Astrocyte of the spinal cord (primary cell): ENCODE measurements around the gene ESRRG.
"Not testable (repeated sequence)": the region's sequence is repeated elsewhere in the genome, so short reads cannot be mapped to it uniquely, and the experiment has no call there.

ENCODE experiments used
- DNase-seq: peaks from one replicate; pipeline ENCODE4 v3.0.0; 2011; ENCODE audit warnings: low read depth, low spot score
- H3K4me3 ChIP-seq: 2 replicates; pipeline ENCODE4 v1.5.1; 2011; ENCODE audit warnings: low read depth, mild to moderate bottlenecking, low read length, moderate library complexity
- in situ Hi-C: cut with HindIII; loops from 2 replicates; pipeline ENCODE4 v1.10.0; 2017; ENCODE audit warnings: low sequenced_read_pairs
- TF ChIP-seq, protein P1 (sequence below): IDR thresholded peaks from 2 replicates; pipeline ENCODE4 v1.5.1; 2012; ENCODE audit warnings: low read depth, mild to moderate bottlenecking, low read length, inconsistent platforms

The ESRRG gene

DNA sequence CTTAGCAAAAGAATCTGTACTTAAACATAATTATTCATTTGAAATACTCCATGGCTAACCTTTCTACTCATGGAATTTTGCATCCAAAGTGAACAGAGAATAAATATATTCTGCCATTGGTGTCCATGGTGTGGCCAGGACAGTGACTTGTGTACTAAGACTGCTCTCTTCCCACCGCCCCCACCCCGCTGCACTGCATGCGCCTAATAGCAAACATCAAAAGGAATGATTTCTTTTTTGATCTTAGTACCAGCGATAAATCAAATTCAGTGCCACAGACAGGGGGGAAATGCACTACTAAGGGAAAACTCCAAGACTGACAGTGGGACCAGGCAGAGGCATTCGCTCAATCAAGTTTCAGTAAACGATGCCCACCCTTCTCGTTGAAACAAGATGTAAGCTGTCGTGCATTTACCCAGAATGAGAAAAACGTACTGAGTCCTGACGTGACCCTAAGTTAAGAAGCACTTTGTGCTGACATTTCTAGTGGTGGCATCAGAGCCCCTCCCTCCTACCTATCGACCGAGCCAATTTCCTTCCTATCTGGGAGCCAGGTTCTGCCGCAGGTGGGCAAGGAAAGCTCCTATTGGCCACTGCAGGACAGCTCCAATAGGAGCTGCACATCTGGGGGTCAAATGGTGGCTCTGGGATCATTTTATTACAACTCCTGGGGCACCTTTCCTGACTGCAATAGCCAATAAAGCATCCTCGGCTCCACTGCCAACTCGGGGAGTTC, 12.5 kb downstream of the ESRRG start:
- DNase-seq: no peak
- H3K4me3 ChIP-seq: no peak overlapping the region
- in situ Hi-C loops: no loop called here
- TF ChIP-seq, protein P1, sequence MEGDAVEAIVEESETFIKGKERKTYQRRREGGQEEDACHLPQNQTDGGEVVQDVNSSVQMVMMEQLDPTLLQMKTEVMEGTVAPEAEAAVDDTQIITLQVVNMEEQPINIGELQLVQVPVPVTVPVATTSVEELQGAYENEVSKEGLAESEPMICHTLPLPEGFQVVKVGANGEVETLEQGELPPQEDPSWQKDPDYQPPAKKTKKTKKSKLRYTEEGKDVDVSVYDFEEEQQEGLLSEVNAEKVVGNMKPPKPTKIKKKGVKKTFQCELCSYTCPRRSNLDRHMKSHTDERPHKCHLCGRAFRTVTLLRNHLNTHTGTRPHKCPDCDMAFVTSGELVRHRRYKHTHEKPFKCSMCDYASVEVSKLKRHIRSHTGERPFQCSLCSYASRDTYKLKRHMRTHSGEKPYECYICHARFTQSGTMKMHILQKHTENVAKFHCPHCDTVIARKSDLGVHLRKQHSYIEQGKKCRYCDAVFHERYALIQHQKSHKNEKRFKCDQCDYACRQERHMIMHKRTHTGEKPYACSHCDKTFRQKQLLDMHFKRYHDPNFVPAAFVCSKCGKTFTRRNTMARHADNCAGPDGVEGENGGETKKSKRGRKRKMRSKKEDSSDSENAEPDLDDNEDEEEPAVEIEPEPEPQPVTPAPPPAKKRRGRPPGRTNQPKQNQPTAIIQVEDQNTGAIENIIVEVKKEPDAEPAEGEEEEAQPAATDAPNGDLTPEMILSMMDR: no peak

DNA sequence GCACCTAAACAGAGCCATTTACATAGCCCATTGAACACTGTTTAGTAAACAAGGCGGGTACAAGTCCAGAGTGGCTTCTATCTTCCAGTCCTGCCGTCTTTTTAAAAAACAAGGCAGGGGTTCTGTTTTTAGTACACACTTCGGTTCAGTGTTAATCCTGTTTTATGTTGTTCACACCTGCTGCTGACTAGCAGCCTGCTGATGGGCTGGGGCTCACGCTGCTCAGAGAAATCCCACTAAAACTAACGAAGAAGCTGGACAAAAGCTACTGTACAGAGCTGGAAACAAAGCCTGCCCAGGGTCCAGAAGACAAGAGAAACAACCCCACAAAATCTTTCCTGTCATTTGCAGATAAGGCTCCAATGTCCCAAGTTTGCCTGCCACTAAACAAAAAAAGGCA, 13.2 kb downstream of the ESRRG start:
- no peak overlapping the region for H3K4me3 ChIP-seq
- DNase-seq: no peak
- in situ Hi-C loops: no loop called here
- TF ChIP-seq, protein P1: no peak

DNA sequence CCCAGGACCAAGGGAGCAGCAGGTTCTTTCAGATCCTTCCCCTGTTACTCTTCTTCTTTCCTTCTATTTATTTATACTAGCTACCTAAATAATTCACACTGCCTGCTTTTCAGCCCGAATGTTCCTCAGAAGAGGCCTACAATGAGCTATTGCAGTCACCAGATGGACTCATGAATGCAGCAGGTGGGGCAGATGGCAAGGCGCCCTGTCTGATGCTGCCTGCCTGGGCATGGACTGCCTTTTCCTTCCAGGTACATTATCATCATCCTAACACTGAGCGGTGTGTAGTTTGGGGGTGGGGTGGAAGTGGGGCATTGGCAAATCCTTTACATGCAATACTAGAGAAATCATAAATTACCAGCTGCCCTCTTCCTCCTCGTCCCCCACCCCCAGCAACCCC, 17.6 kb downstream of the ESRRG start:
- TF ChIP-seq, protein P1: no peak
- DNase-seq: no peak
- no peak overlapping the region for H3K4me3 ChIP-seq
- in situ Hi-C loops: no loop called here

DNA sequence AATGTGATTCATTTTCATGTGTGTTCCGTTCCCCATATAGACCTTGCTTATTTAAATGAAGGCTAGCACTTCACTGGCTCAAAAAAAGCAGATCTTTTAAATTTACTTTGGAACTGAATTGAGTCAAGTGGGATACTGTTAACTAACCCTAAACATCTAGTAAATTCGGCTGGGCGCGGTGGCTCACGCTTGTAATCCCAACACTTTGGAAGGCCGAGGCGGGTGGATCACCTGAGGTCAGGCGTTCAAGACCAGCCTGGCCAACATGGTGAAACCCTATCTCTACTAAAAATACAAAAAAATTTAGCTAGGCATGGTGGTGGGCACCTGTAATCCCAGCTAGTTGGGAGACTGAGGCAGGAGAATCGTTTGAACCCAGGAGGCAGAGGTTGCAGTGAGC, 19.2 kb downstream of the ESRRG start:
- H3K4me3 ChIP-seq, DNase-seq, in situ Hi-C loops: not testable (repeated sequence)

DNA sequence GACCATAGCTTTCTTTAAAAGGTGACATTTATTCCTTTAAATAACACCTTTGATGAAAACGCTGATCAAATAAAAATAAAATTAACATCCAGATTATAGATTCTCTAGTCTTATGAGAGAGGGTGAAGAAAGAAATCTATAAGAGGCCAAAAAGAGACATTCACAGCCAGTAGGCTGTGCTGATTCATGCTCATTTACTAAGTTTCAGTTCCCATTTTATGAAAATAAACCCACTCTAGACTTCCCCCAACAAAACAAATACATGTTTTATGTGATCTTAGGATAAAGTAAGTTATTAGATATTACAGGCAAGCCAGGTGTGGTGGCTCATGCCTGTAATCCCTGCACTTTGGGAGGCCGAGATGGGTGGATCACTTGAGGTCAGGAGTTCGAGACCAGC, 21.1 kb downstream of the ESRRG start:
- H3K4me3 ChIP-seq: no peak overlapping the region
- in situ Hi-C loops: no loop called here
- no peak for DNase-seq
- TF ChIP-seq, protein P1: no peak

DNA sequence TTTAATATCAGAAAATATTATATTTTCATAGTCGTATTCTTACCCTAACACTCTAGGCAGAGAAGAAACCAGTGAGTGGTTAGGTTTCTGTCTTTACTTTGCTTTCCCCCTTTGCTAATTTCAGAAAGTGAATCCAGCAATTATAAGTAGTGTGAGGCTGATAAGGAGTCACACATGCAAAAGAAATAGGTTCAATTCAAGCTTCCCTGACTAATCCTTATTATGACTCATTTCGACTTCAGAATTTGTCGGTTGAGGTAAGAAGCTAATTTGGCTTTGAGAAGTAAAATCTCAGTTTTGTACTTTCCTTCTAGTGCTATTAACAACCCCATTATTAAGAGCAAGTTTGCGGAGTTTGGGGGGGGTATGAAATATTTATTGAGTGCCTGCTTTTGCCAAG, 22.4 kb downstream of the ESRRG start:
- H3K4me3 ChIP-seq: no peak overlapping the region
- in situ Hi-C loops: no loop called here
- TF ChIP-seq, protein P1: no peak
- DNase-seq: no peak

DNA sequence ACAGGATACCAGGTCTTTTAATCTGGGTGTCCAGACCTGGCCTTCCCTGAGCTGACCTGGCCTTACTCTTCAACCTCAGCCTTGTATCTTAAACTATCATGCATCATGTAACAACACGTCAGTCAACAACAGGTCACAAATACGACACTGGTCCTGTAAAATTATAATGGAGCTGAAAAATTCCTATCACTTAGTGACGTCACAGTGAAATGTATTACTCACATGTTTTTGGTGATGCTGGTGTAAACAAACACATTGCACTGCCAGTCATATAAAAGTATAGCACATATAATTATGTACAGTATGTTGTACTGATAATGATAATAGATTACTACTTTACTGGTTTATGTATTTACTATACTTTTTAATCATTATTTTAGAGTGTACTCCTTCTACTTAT, 31.5 kb downstream of the ESRRG start:
- TF ChIP-seq, protein P1: no peak
- no peak for DNase-seq
- in situ Hi-C loops: no loop called here
- no peak overlapping the region for H3K4me3 ChIP-seq
